ENCODE results near the gene TSPAN10.
A peak's percentile ranks its signal among the peaks of the same experiment; 100 is the strongest.
"Not testable (repeated sequence)": the region's sequence is repeated elsewhere in the genome, so short reads cannot be mapped to it uniquely, and the experiment has no call there.

TSPAN10 gene

DNA sequence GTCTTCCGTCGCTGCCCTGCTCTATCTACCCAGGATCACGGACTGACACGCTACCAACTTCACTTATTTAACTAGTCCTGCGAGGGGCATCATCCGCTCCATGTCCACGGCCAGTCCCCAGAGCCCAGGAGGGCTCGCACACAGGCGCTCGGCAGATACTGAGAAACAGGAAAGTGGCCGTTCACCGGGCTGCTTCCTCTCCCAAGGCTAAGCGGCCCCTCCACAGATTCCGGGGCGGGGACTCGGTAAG is 29.0 kb downstream of the TSPAN10 start:
- WGBS, result 2% methylated on average over 16 of the region's 16 CpGs
- H3K36me3 ChIP-seq (ENCODE audit: insufficient read depth, low read length), result peaks cover 46% of the 10 kb centered on the region
- H3K9me3 ChIP-seq (ENCODE audit: insufficient read depth, low read depth, low read length), result no peaks in the 10 kb centered on the region
- H3K4me3 ChIP-seq (ENCODE audit: low read length), result peak overlapping the region; percentile 95
- no peaks in the 10 kb centered on the region for H3K27me3 ChIP-seq (ENCODE audit: insufficient read depth, low read length)
- H3K9ac ChIP-seq (ENCODE audit: low read depth, low read length), result peak overlapping the region; percentile 85
- peak overlapping the region; percentile 84 for H3K27ac ChIP-seq (ENCODE audit: low read depth, low read length)
- H3K4me1 ChIP-seq (ENCODE audit: insufficient read depth, low read length), result peaks cover 16% of the 10 kb centered on the region

DNA sequence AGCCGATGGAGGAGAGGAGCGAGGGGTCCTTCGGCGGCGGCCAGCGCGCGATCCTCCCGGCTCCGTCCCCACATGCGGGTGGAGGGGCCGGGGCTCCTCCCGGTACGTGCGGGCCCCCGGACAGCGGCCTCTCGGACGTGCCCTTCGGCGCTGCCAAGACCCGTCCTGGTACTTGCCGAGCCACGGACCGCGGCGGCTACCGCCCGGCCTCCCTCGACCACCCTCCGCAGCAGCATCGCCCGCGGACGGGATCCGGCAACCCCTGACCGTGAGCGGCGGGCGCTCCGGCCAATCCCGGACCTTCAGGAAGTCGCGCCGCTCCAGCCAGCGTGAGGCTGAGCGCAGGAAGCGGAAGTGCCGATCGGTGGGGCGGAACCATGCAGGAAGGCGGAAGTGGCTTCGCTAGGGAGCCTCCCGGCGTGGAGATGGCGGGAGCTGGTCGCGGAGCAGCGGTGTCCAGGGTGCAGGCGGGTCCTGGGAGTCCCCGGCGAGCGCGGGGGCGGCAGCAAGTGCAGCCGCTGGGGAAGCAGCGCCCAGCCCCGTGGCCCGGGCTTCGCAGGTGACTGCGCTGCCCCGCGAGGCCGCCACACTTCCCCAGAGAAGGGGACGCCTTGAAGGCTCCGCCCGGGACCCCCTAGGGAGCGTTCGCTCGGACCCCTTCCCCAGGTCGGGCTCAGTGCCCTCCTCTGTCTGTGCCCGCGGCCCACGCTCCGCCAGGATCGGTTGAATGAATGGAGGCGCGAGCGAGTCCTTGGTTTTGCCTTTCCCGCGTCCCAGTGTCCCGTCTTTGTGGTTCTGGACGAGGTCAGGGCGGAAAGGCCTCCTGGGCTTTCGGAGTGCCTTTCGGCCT is 29.6 kb downstream of the TSPAN10 start, which contains the start of the genes CCDC137 and OXLD1:
Gene CCDC137, plus strand, starts transcription at position 396 of the 850 bp plus-strand sequence. Its CDS starts 30 bp downstream, at position 426.
Gene OXLD1, minus strand, starts transcription at position 264 of the 850 bp plus-strand sequence. Its CDS starts 28 bp downstream, at position 236.
- Histone ChIP-seq H3K27me3 (ENCODE audit: insufficient read depth, low read length) (no peaks in the 10 kb centered on the region), H3K27ac (ENCODE audit: low read depth, low read length) (peak within 1 kb of the TSS; percentile 84)

DNA sequence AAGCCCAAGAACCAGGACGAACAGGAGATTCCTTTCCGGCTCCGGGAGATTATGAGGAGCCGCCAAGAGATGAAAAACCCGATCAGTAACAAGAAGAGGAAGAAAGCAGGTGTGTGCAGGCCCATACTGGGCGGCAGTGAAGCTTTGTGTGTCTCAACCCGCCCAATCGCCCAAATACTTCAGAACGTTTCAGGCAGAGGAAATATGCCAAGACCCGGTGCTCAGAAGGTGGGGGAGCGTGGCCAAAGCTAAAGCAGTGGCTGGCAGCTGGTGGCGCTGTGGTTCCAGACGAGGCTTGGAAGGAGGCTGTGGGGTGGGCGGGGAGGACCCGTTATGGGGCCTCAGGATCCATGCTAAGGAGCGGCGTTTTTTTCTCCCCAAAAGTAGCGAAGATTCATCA is 30.8 kb downstream of the TSPAN10 start:
- Histone ChIP-seq H3K27me3 (ENCODE audit: insufficient read depth, low read length) (no peaks in the 10 kb centered on the region), H3K9ac (ENCODE audit: low read depth, low read length) (no peak overlapping the region), H3K4me3 (ENCODE audit: low read length) (peak overlapping the region; percentile 30), H3K9me3 (ENCODE audit: insufficient read depth, low read depth, low read length) (no peaks in the 10 kb centered on the region), H3K36me3 (ENCODE audit: insufficient read depth, low read length) (peaks cover 64% of the 10 kb centered on the region), H3K4me1 (ENCODE audit: insufficient read depth, low read length) (peaks cover 16% of the 10 kb centered on the region), H3K27ac (ENCODE audit: low read depth, low read length) (no peak overlapping the region)
- 89% methylated on average over 18 of the region's 18 CpGs for WGBS

More for the DNA sequence above, 29.6 kb downstream of the TSPAN10 start, which contains the start of the genes CCDC137 and OXLD1:
- Histone ChIP-seq H3K36me3 (ENCODE audit: insufficient read depth, low read length) (peaks cover 52% of the 10 kb centered on the region), H3K4me1 (ENCODE audit: insufficient read depth, low read length) (peaks cover 16% of the 10 kb centered on the region), H3K9me3 (ENCODE audit: insufficient read depth, low read depth, low read length) (no peaks in the 10 kb centered on the region), H3K4me3 (ENCODE audit: low read length) (peak within 1 kb of the TSS; percentile 95), H3K9ac (ENCODE audit: low read depth, low read length) (peak within 1 kb of the TSS; percentile 85)
- WGBS, result under 1% methylated on average over 96 of the region's 96 CpGs

DNA sequence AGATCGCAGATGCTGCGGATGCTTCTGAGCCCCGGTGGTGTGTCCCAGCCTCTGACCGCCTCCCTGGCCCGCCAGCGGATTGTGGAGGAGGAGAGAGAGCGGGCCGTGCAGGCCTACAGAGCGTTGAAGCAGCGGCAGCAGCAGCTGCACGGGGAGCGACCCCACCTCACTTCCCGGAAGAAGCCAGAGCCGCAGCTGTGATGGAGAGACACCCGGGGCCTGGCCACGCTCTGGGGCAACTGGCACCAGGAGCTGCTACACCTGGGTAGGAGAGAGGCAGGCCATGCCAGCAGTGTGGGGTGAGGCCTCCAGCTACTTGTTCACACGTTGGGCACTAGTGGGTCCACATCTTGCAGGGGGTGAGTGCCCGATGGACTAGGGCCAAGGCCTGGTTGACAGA is 35.5 kb downstream of the TSPAN10 start:
- Histone ChIP-seq H3K9ac (ENCODE audit: low read depth, low read length) (no peak overlapping the region), H3K4me1 (ENCODE audit: insufficient read depth, low read length) (peaks cover 8% of the 10 kb centered on the region), H3K27ac (ENCODE audit: low read depth, low read length) (no peak overlapping the region), H3K27me3 (ENCODE audit: insufficient read depth, low read length) (no peaks in the 10 kb centered on the region), H3K9me3 (ENCODE audit: insufficient read depth, low read depth, low read length) (no peaks in the 10 kb centered on the region), H3K4me3 (ENCODE audit: low read length) (no peak overlapping the region), H3K36me3 (ENCODE audit: insufficient read depth, low read length) (peaks cover 75% of the 10 kb centered on the region)
- WGBS, result 96% methylated on average over 18 of the region's 18 CpGs

DNA sequence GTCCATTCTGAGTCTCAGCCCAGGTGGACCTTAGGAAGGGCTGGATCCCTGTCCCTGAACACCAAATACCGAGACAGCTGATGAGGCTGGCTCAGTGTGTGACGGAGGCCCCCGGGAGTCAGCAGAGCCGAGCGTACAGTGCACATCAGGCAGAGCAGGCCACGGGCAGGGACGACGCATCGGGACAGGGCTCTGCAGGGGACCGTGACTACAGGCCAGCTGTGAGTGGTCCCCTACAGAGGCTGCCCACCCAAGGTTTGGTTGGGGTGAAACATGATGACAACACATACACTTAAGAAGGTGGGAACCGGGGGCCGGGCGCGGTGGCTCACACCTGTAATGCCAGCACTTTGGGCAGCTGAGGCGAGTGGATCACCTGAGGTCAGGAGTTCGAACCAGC is 36.0 kb downstream of the TSPAN10 start:
- WGBS, result 97% methylated on average over 16 of the region's 16 CpGs
- Histone ChIP-seq H3K9ac (ENCODE audit: low read depth, low read length) (no peak overlapping the region), H3K4me1 (ENCODE audit: insufficient read depth, low read length) (peaks cover 4% of the 10 kb centered on the region; the same call in 1 of the 2 replicates), H3K27me3 (ENCODE audit: insufficient read depth, low read length) (no peaks in the 10 kb centered on the region), H3K27ac (ENCODE audit: low read depth, low read length) (no peak overlapping the region), H3K4me3 (ENCODE audit: low read length) (no peak overlapping the region), H3K9me3 (ENCODE audit: insufficient read depth, low read depth, low read length) (no peaks in the 10 kb centered on the region), H3K36me3 (ENCODE audit: insufficient read depth, low read length) (peaks cover 72% of the 10 kb centered on the region)

DNA sequence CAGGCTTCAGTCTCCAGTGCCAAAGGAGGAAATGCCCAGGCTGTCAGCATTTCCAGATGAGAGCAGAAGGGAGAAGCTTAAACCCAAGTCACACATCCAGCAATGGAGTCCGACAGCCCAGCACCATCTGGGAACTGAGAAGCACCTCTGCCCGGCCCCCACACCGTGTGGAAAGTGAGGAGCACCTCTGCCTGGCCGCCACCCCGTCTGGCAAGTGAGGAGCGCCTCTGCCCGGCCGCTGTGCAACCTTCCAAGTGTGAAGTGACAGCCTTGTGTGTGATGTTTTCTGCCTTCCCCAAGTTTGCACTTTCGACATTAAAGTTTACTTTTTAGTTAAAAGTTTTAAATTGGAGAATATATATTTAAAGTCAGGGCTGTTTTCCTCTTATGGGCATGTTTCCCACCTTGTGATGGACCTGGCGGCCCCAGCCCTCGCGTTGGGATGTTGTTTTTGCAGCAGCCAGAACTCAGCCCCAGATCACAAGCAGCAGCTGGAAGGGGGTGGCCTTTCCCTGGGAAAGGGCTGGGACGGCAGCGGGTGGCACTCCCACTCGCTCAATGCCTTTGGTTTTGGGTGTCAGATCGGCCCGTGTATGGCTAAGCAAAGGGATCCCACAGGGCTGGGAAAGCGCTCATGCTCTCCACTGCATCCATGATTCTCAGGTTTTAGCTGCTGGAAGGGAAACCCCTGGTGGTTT is 36.7 kb downstream of the TSPAN10 start:
- Histone ChIP-seq H3K9ac (ENCODE audit: low read depth, low read length) (no peak overlapping the region), H3K4me1 (ENCODE audit: insufficient read depth, low read length) (no peaks in the 10 kb centered on the region), H3K9me3 (ENCODE audit: insufficient read depth, low read depth, low read length) (no peaks in the 10 kb centered on the region), H3K27ac (ENCODE audit: low read depth, low read length) (no peak overlapping the region), H3K27me3 (ENCODE audit: insufficient read depth, low read length) (no peaks in the 10 kb centered on the region), H3K4me3 (ENCODE audit: low read length) (no peak overlapping the region), H3K36me3 (ENCODE audit: insufficient read depth, low read length) (peaks cover 64% of the 10 kb centered on the region)
- WGBS, result 94% methylated on average over 18 of the region's 18 CpGs

DNA sequence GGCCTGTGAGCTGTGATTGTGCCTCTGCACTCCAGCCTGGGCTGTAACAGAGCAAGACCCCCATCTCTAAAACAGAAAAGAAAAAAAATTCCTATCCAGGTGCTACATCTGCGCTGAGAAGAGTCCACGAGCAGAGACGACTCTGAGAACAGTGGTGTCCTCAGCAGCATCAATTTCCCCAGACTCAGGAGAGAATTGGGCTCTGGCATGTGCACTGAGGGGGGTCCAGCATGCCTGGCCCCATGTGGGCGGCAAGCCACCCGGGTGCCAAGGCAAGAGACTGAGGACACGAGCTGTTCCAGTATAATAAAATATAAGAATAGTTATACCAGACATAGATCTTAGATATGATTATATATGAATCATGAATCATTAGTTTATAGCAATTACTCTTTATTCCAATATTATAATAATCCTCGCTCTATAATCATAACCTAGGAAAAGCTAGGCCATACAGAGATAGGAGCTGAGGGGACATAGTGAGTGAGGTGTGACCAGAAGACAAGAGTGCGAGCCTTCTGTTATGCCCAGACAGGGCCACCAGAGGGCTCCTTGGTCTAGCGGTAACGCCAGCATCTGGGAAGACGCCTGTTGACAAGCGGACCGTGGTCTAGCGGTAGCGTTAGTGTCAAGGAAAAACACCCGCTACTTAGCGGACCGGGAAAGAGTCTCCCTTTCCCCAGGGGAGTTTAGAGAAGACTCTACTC is 38.7 kb downstream of the TSPAN10 start:
- H3K9ac ChIP-seq (ENCODE audit: low read depth, low read length); H3K4me3 ChIP-seq (ENCODE audit: low read length); H3K4me1 ChIP-seq (ENCODE audit: insufficient read depth, low read length); H3K27me3 ChIP-seq (ENCODE audit: insufficient read depth, low read length); H3K27ac ChIP-seq (ENCODE audit: low read depth, low read length); H3K9me3 ChIP-seq (ENCODE audit: insufficient read depth, low read depth, low read length): not testable (repeated sequence)
- H3K36me3 ChIP-seq (ENCODE audit: insufficient read depth, low read length), result peaks cover 45% of the 10 kb centered on the region
- 36% methylated on average over 11 of the region's 18 CpGs for WGBS

DNA sequence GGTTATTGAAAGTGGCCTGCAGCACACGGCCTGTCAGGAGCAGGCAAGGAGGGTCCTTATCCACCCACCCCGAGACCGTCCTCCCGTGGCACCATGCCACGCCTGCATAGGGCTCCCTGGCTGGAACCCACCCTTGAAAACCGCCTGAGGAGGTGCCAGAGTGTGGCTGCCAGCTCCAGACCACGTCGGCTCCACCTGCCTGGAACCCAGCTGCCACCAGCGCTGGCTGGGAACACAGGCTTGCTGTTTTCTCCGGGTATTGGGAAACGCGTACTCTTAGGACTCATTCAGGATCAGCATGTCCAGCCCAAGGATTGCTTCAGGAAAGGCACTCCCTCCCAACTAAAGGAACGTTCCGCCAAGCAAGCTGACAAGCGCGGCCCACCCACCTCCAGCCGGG is 39.9 kb downstream of the TSPAN10 start:
- no peaks in the 10 kb centered on the region for H3K4me1 ChIP-seq (ENCODE audit: insufficient read depth, low read length)
- H3K9ac ChIP-seq (ENCODE audit: low read depth, low read length), result no peak overlapping the region
- H3K27me3 ChIP-seq (ENCODE audit: insufficient read depth, low read length), result no peaks in the 10 kb centered on the region
- no peak overlapping the region for H3K27ac ChIP-seq (ENCODE audit: low read depth, low read length)
- 95% methylated on average over 17 of the region's 17 CpGs for WGBS
- H3K36me3 ChIP-seq (ENCODE audit: insufficient read depth, low read length), result peaks cover 39% of the 10 kb centered on the region
- no peak overlapping the region for H3K4me3 ChIP-seq (ENCODE audit: low read length)
- no peaks in the 10 kb centered on the region for H3K9me3 ChIP-seq (ENCODE audit: insufficient read depth, low read depth, low read length)

DNA sequence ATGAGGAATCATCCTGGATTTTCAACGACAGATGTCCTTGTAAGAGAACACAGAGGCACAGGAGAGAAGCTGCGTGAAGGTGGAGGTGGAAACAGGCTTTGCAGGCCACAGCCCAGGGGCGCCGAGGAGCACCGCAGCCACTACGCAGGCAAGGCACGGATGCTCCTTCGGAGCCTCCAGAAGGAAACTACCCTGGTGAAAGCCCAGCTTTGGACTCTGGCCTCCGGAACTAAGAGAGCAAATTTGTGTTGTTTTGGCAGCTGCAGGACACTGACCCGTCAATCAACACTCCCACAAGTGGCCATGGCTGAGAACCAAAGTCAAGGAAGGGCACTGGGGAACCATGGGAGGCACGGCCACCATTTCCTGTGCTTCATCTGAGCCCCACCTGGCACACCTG is 43.2 kb downstream of the TSPAN10 start:
- WGBS, result 94% methylated on average over 11 of the region's 11 CpGs
- Histone ChIP-seq H3K4me3 (ENCODE audit: low read length) (no peak overlapping the region), H3K27ac (ENCODE audit: low read depth, low read length) (no peak overlapping the region), H3K9ac (ENCODE audit: low read depth, low read length) (no peak overlapping the region), H3K9me3 (ENCODE audit: insufficient read depth, low read depth, low read length) (no peaks in the 10 kb centered on the region), H3K4me1 (ENCODE audit: insufficient read depth, low read length) (peaks cover 6% of the 10 kb centered on the region; the same call in 1 of the 2 replicates), H3K27me3 (ENCODE audit: insufficient read depth, low read length) (no peaks in the 10 kb centered on the region), H3K36me3 (ENCODE audit: insufficient read depth, low read length) (peaks cover 9% of the 10 kb centered on the region; the same call in 1 of the 2 replicates)

DNA sequence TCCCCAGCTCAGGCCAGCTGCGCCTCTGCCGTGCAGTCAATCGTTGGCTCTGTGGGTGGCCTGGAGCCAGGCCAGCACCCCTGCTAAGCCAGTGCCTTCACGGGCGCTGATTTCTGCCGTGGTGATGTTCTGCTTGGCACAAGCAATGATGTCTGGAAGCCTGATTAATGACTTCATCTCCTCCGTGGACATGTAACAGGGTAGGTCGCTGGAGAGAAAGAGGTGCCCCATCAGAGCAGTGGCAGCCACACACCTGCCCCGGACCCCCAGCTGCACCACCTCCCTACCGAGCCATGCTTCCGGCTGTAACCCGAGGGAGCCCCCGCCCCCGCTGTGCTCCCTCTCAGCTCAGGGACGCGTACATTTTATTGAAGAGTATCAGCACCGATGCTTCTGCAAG is 44.7 kb downstream of the TSPAN10 start:
- WGBS, result 94% methylated on average over 17 of the region's 17 CpGs
- Histone ChIP-seq H3K27ac (ENCODE audit: low read depth, low read length) (no peak overlapping the region), H3K36me3 (ENCODE audit: insufficient read depth, low read length) (peaks cover 19% of the 10 kb centered on the region), H3K4me3 (ENCODE audit: low read length) (no peak overlapping the region), H3K4me1 (ENCODE audit: insufficient read depth, low read length) (peaks cover 9% of the 10 kb centered on the region; the same call in 1 of the 2 replicates), H3K27me3 (ENCODE audit: insufficient read depth, low read length) (no peaks in the 10 kb centered on the region), H3K9ac (ENCODE audit: low read depth, low read length) (no peak overlapping the region), H3K9me3 (ENCODE audit: insufficient read depth, low read depth, low read length) (no peaks in the 10 kb centered on the region)
